CD14-positive monocyte (primary cell): ENCODE data around the gene CHD3. TPM values are rescaled to one million over a fixed set of nuclear protein-coding genes. Genes with fewer than 3 reads are reported as not detected.
A peak's percentile ranks its signal among the peaks of the same experiment; 100 is the strongest.

ENCODE experiments used
- DNase-seq, 3 donors: peaks; one replicate each; pipeline ENCODE4 v3.0.0-alpha.2; 2011 to 2022
- H2AFZ ChIP-seq: 2 replicates; pipeline ENCODE4 v1.6.0; 2012; ENCODE audit warnings: mild to moderate bottlenecking, low read depth, low read length, inconsistent platforms; ENCODE audit not compliant: insufficient read depth, poor library complexity, severe bottlenecking
- H3K27ac ChIP-seq, 2 donors: 1 replicate in 1 of 2; 2 replicates in 1 of 2; pipeline ENCODE4 v1.5.1; 2012 to 2013; ENCODE audit warnings: low read length in 2 of 2, control low read depth in 1 of 2, inconsistent platforms in 1 of 2, low read depth in 1 of 2, mild to moderate bottlenecking in 1 of 2
- H3K27me3 ChIP-seq, 2 donors: one replicate each; pipeline versions ENCODE4 v1.6.0 to v1.6.1; 2011 to 2013; ENCODE audit warnings: low read length in 2 of 2; ENCODE audit not compliant: control insufficient read depth in 2 of 2, insufficient read depth in 2 of 2
- H3K36me3 ChIP-seq, 2 donors: replicated peaks in 1 of 2; 1 replicate in 1 of 2; 2 replicates in 1 of 2; pipeline versions ENCODE4 v1.5.1 to v1.6.1; 2012 to 2013; ENCODE audit warnings: low read length in 2 of 2, control low read depth in 1 of 2, inconsistent platforms in 1 of 2, mild to moderate bottlenecking in 1 of 2; ENCODE audit not compliant: insufficient read depth in 2 of 2, control insufficient read depth in 1 of 2
- H3K4me1 ChIP-seq, 2 donors: 1 replicate in 1 of 2; 2 replicates in 1 of 2; pipeline versions ENCODE4 v1.5.1 to v1.6.1; 2012 to 2013; ENCODE audit warnings: low read length in 2 of 2, control low read depth in 1 of 2, inconsistent platforms in 1 of 2, mild to moderate bottlenecking in 1 of 2, moderate library complexity in 1 of 2; ENCODE audit not compliant: insufficient read depth in 2 of 2, control insufficient read depth in 1 of 2
- H3K4me2 ChIP-seq: replicated peaks from 2 replicates; pipeline ENCODE3; 2012; ENCODE audit warnings: low read length, moderate library complexity, mild to moderate bottlenecking; ENCODE audit not compliant: poor library complexity, severe bottlenecking; ENCODE audit errors: extremely low read depth
- H3K4me3 ChIP-seq, 3 experiments: fragments of 200-600 bp in 1 of 3; sonication (generic) in 1 of 3; replicated peaks in 1 of 3; 1 replicate in 2 of 3; 2 replicates in 1 of 3; pipeline ENCODE4 v1.5.1; 2011 to 2013; ENCODE audit warnings: low read length in 3 of 3, mild to moderate bottlenecking in 3 of 3, control low read depth in 2 of 3, low read depth in 2 of 3, inconsistent platforms in 1 of 3, moderate library complexity in 1 of 3
- H3K79me2 ChIP-seq: 2 replicates; pipeline ENCODE4 v1.6.0; 2012; ENCODE audit warnings: mild to moderate bottlenecking, control low read depth, inconsistent platforms, low read length, moderate library complexity; ENCODE audit not compliant: insufficient read depth
- H3K9ac ChIP-seq: 2 replicates; pipeline ENCODE4 v1.6.0; 2017; ENCODE audit warnings: low read length, mild to moderate bottlenecking; ENCODE audit not compliant: insufficient read depth, poor library complexity, severe bottlenecking
- H3K9me3 ChIP-seq, 2 donors: replicated peaks in 1 of 2; 1 replicate in 1 of 2; 2 replicates in 1 of 2; pipeline versions ENCODE4 v1.5.1 to v1.6.1; 2012 to 2013; ENCODE audit warnings: low read length in 2 of 2, control low read depth in 1 of 2; ENCODE audit not compliant: control insufficient read depth in 1 of 2, insufficient read depth in 1 of 2
- H4K20me1 ChIP-seq: 2 replicates; pipeline ENCODE4 v1.6.0; 2012; ENCODE audit warnings: mild to moderate bottlenecking, low read length, control low read depth, moderate library complexity; ENCODE audit not compliant: insufficient read depth
- H3K27ac Mint-ChIP-seq, 7 donors: one replicate each; pipeline ENCODE4 v1.8.0; 2020; ENCODE audit warnings: mild to moderate bottlenecking in 7 of 7, mixed read lengths in 7 of 7, moderate library complexity in 6 of 7, inconsistent platforms in 2 of 7
- H3K27me3 Mint-ChIP-seq, 3 donors: one replicate each; pipeline ENCODE4 v1.8.0; 2021 to 2022; ENCODE audit warnings: low read depth in 3 of 3, mild to moderate bottlenecking in 3 of 3, mixed read lengths in 3 of 3, moderate library complexity in 3 of 3, inconsistent platforms in 1 of 3
- H3K36me3 Mint-ChIP-seq, 2 donors: one replicate each; pipeline ENCODE4 v1.8.0; 2020; ENCODE audit warnings: mixed read lengths in 2 of 2, inconsistent platforms in 1 of 2, mild to moderate bottlenecking in 1 of 2
- H3K4me1 Mint-ChIP-seq: one replicate; pipeline ENCODE4 v1.8.0; 2020; ENCODE audit warnings: mild to moderate bottlenecking, mixed read lengths
- H3K4me3 Mint-ChIP-seq, 2 donors: one replicate each; pipeline ENCODE4 v1.8.0; 2020; ENCODE audit warnings: mild to moderate bottlenecking in 2 of 2, mixed read lengths in 2 of 2, moderate library complexity in 1 of 2
- H3K9me3 Mint-ChIP-seq, 7 donors: one replicate each; pipeline ENCODE4 v1.8.0; 2020 to 2022; ENCODE audit warnings: mixed read lengths in 7 of 7, mild to moderate bottlenecking in 6 of 7, moderate library complexity in 6 of 7, inconsistent platforms in 2 of 7
- WGBS: methylation state at CpG from one replicate; pipeline ENCODE4 v1.1.5; 2013; ENCODE audit warnings: missing lambda C conversion rate; ENCODE audit not compliant: insufficient coverage; 5-methylcytosine and 5-hydroxymethylcytosine counted together
- intact Hi-C, 2 donors: fragments of 100-400 bp; cut with micrococcal nuclease; formaldehyde crosslinking; loops; one replicate each; pipeline versions ENCODE4 v1.15.0 to v1.15.1; 2023
- polyA plus RNA-seq, 3 donors: library from polyadenylated mRNA; depleted of rRNA in 1 of 3; unstranded in 2 of 3; stranded (reverse) in 1 of 3; fragments of 300-500 nt in 2 of 3; fragments of >200 nt in 1 of 3; fragmentation: Illumina TruSeq in 2 of 3; gene quantifications; 1 replicate in 2 of 3; 2 replicates in 1 of 3; pipeline ENCODE4 v1.2.3, GENCODE V29; 2012 to 2021
- TF ChIP-seq, protein P1 (sequence below): fragments of 200-600 bp; IDR thresholded peaks from one replicate; pipeline ENCODE4 v1.8.0; 2022; ENCODE audit warnings: antibody characterized with exemption, mild to moderate bottlenecking

The CHD3 gene
- polyA plus RNA-seq, 3 donors: 0.55 to 67.9 (median 0.91) TPM

DNA sequence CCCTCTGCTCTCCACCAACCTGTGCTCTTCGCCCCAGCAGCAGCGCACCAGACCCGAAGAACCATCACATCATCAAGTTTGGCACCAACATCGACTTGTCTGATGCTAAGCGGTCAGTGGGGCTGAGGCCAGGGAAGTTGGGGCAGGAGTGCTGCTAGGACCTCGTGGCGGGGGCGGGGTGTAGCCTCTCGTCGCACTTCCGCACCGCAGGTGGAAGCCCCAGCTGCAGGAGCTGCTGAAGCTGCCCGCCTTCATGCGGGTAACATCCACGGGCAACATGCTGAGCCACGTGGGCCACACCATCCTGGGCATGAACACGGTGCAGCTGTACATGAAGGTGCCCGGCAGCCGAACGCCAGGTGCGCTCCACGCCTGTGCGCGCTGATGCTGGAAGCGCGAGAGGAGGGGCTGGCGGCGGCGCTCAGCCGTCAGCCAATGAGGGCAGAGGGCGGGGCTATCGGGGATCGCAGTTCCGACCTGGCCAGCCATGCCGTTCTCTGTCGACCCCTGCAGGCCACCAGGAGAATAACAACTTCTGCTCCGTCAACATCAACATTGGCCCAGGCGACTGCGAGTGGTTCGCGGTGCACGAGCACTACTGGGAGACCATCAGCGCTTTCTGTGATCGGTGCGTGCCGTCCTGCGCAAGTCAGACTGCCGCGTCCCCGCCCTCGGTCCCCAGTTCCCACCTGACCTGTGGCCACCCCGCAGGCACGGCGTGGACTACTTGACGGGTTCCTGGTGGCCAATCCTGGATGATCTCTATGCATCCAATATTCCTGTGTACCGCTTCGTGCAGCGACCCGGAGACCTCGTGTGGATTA lies 36.9 kb upstream of the CHD3 start:
- H3K4me2 ChIP-seq: peak overlapping the region; percentile 35
- H3K79me2 ChIP-seq: peaks cover 39% of the 10 kb centered on the region
- Mint-ChIP-seq H3K4me3 (peak overlapping the region in 1 of 2 donors; percentile 45), H3K9me3 (no peaks in the 10 kb centered on the region), H3K27ac (peak overlapping the region in 5 of 7 donors; percentile 72 to 89 (median 78)), H3K27me3 (peaks cover 0 to 6% (median 2%) of the 10 kb centered on the region in 3 donors), H3K36me3 (peaks cover 54 to 88% of the 10 kb centered on the region in 2 donors), H3K4me1 (peaks cover 15% of the 10 kb centered on the region)
- WGBS: 26% methylated on average over 58 of the region's 60 CpGs
- H2AFZ ChIP-seq: no peak overlapping the region
- no peaks in the 10 kb centered on the region for H3K9me3 ChIP-seq
- H3K9ac ChIP-seq: no peak overlapping the region
- H3K4me3 ChIP-seq: peak overlapping the region in 1 of 3 experiments; percentile 34
- peak; percentile 89 to 92 (median 90) for DNase-seq
- H3K27ac ChIP-seq: peak overlapping the region; percentile 9 to 33
- peaks cover 32 to 39% of the 10 kb centered on the region in 2 donors for H3K4me1 ChIP-seq
- TF ChIP-seq, protein P1, sequence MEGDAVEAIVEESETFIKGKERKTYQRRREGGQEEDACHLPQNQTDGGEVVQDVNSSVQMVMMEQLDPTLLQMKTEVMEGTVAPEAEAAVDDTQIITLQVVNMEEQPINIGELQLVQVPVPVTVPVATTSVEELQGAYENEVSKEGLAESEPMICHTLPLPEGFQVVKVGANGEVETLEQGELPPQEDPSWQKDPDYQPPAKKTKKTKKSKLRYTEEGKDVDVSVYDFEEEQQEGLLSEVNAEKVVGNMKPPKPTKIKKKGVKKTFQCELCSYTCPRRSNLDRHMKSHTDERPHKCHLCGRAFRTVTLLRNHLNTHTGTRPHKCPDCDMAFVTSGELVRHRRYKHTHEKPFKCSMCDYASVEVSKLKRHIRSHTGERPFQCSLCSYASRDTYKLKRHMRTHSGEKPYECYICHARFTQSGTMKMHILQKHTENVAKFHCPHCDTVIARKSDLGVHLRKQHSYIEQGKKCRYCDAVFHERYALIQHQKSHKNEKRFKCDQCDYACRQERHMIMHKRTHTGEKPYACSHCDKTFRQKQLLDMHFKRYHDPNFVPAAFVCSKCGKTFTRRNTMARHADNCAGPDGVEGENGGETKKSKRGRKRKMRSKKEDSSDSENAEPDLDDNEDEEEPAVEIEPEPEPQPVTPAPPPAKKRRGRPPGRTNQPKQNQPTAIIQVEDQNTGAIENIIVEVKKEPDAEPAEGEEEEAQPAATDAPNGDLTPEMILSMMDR: peak; percentile 97
- intact Hi-C loops: loop anchor here (2.0 kb wide), 2 partner anchors 17 to 29 kb away; partner anchors contain the start of gene KDM6B (in 1 of the 2)
- H4K20me1 ChIP-seq: peaks cover 100% of the 10 kb centered on the region
- H3K27me3 ChIP-seq: no peaks in the 10 kb centered on the region
- H3K36me3 ChIP-seq: peaks cover 73 to 78% of the 10 kb centered on the region in 2 donors

DNA sequence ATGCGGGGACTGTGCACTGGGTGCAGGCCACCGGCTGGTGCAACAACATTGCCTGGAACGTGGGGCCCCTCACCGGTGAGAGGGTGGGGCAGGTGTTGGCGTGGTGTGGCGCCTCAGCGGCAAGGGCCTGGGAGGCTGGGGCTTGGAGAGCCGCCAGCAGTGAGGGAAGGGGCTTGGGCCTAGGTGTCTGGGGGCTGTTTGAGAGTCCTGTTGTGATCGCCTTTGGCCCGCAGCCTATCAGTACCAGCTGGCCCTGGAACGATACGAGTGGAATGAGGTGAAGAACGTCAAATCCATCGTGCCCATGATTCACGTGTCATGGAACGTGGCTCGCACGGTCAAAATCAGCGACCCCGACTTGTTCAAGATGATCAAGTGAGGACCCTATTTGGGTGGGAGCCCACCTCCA lies 36.3 kb upstream of the CHD3 start:
- H3K4me2 ChIP-seq: no peak overlapping the region
- intact Hi-C loops: loop anchor here in 1 of 2 donors (2.0 kb wide), 1 partner anchor 29 kb away; no protein-coding TSS in a partner anchor
- peak overlapping the region in 1 of 2 donors; percentile 9 for H3K27ac ChIP-seq
- H3K4me1 ChIP-seq: peaks cover 33 to 45% of the 10 kb centered on the region in 2 donors
- no peak for DNase-seq
- Mint-ChIP-seq H3K4me3 (no peak overlapping the region), H3K9me3 (no peaks in the 10 kb centered on the region), H3K36me3 (peaks cover 48 to 82% of the 10 kb centered on the region in 2 donors), H3K27me3 (peaks cover 0 to 6% (median 2%) of the 10 kb centered on the region in 3 donors), H3K4me1 (peaks cover 15% of the 10 kb centered on the region), H3K27ac (peak overlapping the region in 2 of 7 donors; percentile 19 to 41)
- peaks cover 93% of the 10 kb centered on the region for H4K20me1 ChIP-seq
- no peaks in the 10 kb centered on the region for H3K27me3 ChIP-seq
- TF ChIP-seq, protein P1: no peak
- H3K4me3 ChIP-seq: no peak overlapping the region
- peaks cover 67 to 72% of the 10 kb centered on the region in 2 donors for H3K36me3 ChIP-seq
- H3K9me3 ChIP-seq: no peaks in the 10 kb centered on the region
- no peak overlapping the region for H2AFZ ChIP-seq
- WGBS: 86% methylated on average over 18 of the region's 20 CpGs
- peaks cover 39% of the 10 kb centered on the region for H3K79me2 ChIP-seq
- no peak overlapping the region for H3K9ac ChIP-seq
